ENCODE data around the gene COL4A3. TPM values are rescaled to one million over a fixed set of nuclear protein-coding genes. Genes with fewer than 3 reads are reported as not detected.

COL4A3 gene
- total RNA-seq, 1 donor from 2014 or later: 1.1 TPM

DNA sequence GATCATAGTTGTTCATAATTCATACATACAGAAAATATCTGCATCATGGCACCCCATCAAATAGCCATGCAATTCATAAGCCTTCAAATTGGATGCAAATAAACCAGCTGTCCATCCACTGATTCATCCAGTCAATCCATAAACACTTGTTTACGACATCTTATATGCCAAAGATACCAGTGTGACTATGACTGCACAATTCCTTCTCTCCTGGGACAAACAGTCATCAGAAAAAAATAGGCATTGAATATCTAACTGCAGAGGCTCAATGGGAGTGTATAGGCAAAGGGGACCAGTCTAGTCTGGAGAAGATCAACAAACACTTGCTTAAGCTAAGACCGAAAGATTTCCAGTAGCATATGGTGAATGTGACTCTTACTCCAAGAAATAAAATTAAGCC, 70.0 kb downstream of the COL4A3 start:
- H3K27me3 ChIP-seq: no peaks in the 10 kb centered on the region
- no peaks in the 10 kb centered on the region for H3K4me1 ChIP-seq
- no peaks in the 10 kb centered on the region for H3K9me3 ChIP-seq
- DNase-seq (ENCODE audit: low spot score in 2 of 2): no peak
- H3K27ac ChIP-seq: no peak overlapping the region
- intact Hi-C loops (cut with DNase I): no loop called here
- H3K36me3 ChIP-seq: no peaks in the 10 kb centered on the region
- H3K4me3 ChIP-seq: no peak overlapping the region
- no peak for TF ChIP-seq CTCF (IDR thresholded peaks at IDR 0.05)

- intact Hi-C loops (cut with DNase I): loop anchor here (1.0 kb wide), 1 partner anchor 107 kb away; no protein-coding TSS in a partner anchor
- H3K9me3 ChIP-seq: no peaks in the 10 kb centered on the region
- H3K36me3 ChIP-seq: peaks cover 0 to 5% of the 10 kb centered on the region in 2 donors
- TF ChIP-seq CTCF (IDR thresholded peaks at IDR 0.05): no peak
- no peak overlapping the region for H3K4me3 ChIP-seq
- H3K4me1 ChIP-seq: no peaks in the 10 kb centered on the region
- no peaks in the 10 kb centered on the region for H3K27me3 ChIP-seq
- H3K27ac ChIP-seq: no peak overlapping the region
- no peak for DNase-seq (ENCODE audit: low spot score in 2 of 2)
Observed at GRCh38 chr2:227237786-227238185, 73.4 kb downstream of the COL4A3 start.

DNA sequence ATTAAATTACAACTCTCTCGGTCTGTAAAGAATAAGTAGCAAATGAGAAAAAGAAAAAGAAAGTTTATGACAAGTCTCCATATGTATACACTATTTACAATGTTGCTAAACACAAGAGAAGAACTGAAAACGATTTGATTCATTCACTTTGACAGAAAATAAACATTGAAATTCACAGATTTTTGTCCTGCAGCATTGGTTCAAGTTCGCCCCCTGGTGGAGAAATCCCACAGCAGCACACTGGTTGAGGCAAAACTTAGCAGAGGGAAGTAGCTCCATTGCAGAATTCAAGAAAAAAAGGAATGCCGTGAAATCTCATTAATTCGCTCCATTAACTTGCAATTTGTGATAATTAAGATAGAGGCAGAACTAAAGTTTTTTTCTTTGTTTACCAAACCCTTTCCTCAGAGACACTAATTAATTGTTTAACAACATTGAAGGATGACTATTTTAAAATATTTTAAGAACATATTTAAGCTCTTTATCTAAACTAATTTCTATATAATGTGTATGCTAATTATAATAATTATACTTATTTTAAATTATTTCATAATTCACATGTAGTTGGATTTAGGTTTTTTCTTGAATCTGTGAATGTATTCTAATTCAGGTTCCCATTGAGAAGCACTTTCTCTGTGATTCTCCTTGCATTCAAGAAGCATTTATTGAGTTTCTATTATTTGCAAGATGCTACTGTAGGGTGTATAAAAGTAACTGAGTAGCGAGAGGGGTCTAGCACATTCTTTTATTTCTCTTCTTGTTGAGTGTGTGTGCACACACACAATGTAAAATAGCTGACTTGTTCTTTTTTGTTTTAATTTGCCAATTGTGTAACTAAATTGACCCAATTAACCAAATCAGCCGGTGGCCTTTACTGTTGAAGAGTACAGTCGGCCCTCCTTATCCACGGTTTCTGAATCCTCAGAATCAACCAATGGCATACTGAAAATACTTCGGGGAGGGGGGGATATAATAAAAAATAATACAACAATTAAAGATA, 74.1 kb downstream of the COL4A3 start:
- peak in 1 of 2 donors; percentile 84 for DNase-seq (ENCODE audit: low spot score in 2 of 2)
- H3K36me3 ChIP-seq: peaks cover 0 to 5% of the 10 kb centered on the region in 2 donors
- intact Hi-C loops (cut with DNase I): loop anchor here (1.0 kb wide), 1 partner anchor 108 kb away; no protein-coding TSS in a partner anchor
- H3K4me1 ChIP-seq: no peaks in the 10 kb centered on the region
- H3K4me3 ChIP-seq: no peak overlapping the region
- no peaks in the 10 kb centered on the region for H3K9me3 ChIP-seq
- H3K27me3 ChIP-seq: no peaks in the 10 kb centered on the region
- H3K27ac ChIP-seq: no peak overlapping the region
- TF ChIP-seq CTCF (IDR thresholded peaks at IDR 0.05): peak; percentile 64 to 97 (median 86)

DNA sequence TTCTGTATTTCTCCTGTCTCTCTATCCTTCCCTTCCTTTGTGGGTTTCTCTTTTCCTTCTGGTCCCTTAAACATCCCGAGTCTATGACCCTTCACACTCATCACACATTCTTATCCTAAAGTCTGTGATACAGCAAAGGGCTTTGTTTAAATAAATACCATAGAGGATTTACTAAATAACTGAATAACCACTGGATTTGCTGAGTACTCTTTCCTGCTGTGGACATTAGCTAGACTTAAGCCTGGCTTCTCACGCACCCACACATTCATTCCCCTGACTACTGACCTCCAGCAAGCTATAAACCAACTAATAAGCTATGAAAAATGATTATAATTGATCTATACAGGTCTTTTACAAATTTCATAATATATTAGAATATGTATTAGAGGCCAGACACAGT, 76.6 kb downstream of the COL4A3 start:
- intact Hi-C loops (cut with DNase I): no loop called here
- Histone ChIP-seq H3K4me1 (no peaks in the 10 kb centered on the region), H3K36me3 (peaks cover 3 to 8% of the 10 kb centered on the region in 2 donors), H3K27ac (no peak overlapping the region), H3K9me3 (no peaks in the 10 kb centered on the region), H3K4me3 (no peak overlapping the region), H3K27me3 (no peaks in the 10 kb centered on the region)
- DNase-seq (ENCODE audit: low spot score in 2 of 2): no peak
- TF ChIP-seq CTCF (IDR thresholded peaks at IDR 0.05): no peak

GRCh38 chr2:227248876-227249275, 84.5 kb downstream of the COL4A3 start:
- no peak for DNase-seq (ENCODE audit: low spot score in 2 of 2)
- no peak overlapping the region for H3K4me3 ChIP-seq
- no peak for TF ChIP-seq CTCF (IDR thresholded peaks at IDR 0.05)
- intact Hi-C loops (cut with DNase I): no loop called here
- no peak overlapping the region for H3K27ac ChIP-seq
- H3K27me3 ChIP-seq: no peaks in the 10 kb centered on the region
- peaks cover 3 to 15% of the 10 kb centered on the region in 2 donors for H3K36me3 ChIP-seq
- H3K4me1 ChIP-seq: no peaks in the 10 kb centered on the region
- H3K9me3 ChIP-seq: no peaks in the 10 kb centered on the region
